ENCODE measurements around the gene TNPO3.
"Not testable (repeated sequence)": the region's sequence is repeated elsewhere in the genome, so short reads cannot be mapped to it uniquely, and the experiment has no call there.

The TNPO3 gene

DNA sequence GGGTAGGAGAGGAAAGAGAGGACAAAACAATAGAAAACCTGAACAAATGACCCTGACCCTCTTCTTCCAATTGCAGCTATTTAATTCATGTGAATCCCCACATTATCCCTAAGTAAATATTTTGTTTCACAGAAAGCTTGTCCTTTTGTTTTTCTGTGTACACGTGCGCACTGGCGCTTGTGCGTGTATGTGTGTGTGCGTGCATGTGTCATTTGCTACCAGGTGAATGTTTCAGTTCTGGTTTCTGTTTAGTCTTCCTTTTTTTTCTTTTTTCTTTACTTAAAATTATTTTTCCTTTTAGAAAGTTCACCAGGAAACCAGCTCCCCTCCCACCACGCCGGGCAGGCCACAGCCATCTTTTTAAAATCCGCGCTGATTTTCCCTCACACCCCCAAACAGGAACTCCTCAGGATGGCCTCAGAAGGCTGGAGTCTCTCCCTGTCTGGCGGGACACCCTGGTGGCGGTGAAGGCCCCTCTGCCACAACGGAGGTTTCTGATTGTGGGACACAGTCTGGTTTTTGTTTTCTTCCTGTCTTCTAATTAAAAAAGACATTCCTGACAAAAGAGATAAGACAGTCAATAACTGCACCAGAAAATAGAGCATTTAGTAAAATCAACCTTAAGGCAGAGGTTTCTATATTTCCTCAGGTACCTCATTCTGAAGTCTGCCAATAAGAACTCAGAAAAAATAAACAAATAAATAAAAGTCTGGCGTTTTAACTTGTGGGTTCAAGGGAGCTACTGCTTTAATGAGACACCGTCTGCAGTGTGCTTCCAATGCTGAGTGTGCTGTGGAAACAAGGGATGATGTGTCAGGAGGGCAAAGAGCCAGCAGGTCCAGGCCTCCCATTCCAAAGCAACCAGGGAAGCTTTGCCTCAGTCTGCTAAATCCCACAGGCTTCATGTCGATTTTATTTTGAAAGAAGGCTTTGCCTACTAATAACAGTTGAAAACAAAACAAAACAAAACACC lies 99.8 kb downstream of the TNPO3 start:
- no peak for DNase-seq

DNA sequence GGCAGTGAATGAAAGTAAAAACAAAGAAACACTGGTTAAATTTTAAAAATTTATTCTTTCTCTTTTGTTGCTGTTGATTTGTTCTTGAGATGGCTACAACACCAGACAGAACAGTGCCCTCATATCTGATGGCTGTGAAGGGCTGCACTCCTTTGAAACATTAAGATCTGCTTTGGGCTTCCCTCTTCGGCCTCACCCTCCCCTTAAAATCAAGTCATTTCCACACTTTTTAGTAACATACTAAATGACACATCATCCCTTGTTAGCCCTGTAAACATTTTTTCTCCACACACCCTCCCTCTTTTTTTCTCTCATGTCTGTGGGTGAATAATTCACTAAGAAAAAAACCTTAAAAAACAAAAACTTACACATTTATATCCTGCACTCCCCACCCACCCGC lies 100.8 kb downstream of the TNPO3 start:
- DNase-seq: no peak

DNA sequence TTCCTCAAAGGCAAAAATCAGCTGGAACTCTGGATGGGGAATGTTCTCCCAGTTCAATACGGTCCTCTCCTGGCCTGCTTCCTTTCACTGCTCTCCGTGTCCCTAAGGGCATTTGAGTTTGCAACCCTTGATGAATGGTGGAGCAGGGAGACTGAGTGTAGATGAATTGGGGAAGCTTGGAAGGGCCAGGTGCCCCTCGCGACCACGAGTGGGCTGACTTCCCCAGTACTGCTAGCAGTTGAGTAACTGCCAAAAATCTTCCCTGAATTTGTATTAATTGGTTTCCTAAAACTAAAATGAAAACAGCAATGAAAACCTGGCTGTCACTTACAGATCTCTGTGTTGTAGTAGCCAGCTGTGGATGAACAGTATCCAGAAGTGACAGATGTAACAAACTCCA lies 103.6 kb downstream of the TNPO3 start:
- DNase-seq: no peak

DNA sequence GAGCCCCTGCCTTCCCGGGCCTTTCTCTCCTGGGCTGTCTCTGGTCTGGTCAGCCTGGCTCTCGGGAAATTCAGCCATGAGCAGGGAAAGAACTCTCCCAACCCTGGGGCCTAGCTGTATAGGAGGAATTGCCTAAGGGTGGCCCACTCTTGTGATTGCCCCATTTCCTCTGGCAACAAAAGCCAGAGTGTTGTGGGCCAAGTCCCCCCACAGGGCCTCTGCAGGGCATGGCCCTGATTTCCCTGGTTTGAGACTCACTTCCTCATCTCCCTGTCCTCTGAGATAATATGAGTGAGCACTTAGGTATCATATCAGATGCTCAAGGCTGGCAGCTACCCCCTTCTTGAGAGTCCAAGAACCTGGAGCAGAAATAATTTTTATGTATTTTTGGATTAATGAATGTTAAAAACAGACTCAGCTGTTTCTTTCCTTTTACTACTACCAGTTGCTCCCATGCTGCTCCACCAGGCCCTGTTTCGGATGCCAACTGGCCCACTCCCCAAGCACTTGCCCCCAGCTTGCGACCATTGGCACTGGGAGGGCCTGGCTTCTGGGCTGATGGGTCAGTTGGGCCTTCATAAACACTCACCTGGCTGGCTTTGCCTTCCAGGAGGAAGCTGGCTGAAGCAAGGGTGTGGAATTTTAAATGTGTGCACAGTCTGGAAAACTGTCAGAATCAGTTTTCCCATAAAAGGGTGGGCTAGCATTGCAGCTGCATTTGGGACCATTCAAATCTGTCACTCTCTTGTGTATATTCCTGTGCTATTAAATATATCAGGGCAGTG lies 105.7 kb downstream of the TNPO3 start:
- no peak for DNase-seq

DNA sequence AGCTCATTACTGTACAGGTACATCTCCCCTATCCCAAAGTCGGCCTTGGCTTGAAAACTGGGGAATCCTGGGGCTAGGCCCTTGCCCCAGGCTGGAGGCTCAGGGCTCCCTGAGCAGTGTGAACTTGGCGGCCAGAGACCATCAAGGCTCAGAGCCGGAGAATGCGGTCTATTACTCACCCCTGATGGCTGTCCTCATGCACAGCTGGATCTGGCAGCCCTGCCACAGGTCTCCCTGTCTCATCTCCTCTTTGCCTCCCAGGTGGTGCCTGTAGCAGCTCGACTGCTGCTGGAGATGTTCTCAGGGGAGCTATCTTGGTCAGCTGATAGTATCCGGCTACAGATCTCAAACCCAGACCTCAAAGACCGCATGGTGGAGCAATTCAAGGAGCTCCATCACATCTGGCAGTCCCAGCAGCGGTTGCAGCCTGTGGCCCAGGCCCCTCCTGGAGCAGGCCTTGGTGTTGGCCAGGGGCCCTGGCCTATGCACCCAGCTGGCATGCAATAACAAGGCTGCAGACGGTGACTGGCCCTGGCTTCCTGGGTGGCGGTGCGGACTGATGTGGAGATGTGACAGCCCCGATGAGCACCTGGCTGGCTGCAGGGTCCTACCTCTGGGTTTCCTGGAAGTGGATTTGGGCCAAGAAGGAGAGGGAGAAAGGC lies 106.5 kb downstream of the TNPO3 start:
- no peak for DNase-seq

DNA sequence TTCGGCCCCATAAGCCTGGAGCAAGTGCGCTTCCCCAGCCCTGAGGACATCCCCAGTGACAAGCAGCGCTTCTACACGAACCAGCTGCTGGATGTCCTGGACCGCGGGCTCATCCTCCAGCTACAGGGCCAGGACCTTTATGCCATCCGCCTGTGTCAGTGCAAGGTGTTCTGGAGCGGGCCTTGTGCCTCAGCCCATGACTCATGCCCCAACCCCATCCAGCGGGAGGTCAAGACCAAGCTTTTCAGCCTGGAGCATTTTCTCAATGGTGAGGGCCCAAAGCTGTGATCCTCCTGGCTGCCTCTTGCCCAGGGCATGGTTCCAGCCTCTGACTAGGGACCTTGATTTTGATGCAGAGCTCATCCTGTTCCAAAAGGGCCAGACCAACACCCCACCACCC lies 107.1 kb downstream of the TNPO3 start:
- DNase-seq: no peak

DNA sequence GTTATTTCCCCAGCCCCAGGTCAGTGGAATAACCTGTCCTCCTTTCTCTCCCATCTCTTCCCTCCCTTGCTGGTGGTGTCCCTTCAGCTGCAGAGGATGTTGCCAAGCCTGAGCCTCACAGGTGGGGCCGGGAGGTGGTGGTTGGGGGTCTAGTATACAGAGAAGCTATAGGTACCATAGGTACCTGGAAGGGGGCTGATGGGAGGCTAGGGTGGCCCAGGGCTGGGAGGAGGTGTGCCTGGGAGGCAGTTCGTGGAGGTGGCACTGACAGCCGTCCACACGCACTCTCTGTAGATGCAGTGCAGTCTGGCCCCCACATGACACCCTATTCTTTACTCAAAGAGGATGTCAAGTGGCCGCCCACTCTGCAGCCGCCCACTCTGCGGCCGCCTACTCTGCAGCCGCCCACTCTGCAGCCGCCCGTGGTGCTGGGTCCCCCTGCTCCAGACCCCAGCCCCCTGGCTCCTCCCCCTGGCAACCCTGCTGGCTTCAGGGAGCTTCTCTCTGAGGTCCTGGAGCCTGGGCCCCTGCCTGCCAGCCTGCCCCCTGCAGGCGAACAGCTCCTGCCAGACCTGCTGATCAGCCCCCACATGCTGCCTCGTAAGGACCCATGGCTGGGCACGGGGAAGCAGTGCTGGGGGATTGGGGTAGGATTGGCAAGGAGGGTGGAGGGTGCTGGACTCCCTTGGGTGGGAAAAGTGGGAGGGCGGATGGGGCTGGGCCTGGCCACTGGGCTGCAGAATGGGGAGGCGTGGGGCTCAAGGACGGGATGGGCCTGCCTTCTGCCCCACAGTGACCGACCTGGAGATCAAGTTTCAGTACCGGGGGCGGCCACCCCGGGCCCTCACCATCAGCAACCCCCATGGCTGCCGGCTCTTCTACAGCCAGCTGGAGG lies 107.7 kb downstream of the TNPO3 start:
- no peak for DNase-seq

DNA sequence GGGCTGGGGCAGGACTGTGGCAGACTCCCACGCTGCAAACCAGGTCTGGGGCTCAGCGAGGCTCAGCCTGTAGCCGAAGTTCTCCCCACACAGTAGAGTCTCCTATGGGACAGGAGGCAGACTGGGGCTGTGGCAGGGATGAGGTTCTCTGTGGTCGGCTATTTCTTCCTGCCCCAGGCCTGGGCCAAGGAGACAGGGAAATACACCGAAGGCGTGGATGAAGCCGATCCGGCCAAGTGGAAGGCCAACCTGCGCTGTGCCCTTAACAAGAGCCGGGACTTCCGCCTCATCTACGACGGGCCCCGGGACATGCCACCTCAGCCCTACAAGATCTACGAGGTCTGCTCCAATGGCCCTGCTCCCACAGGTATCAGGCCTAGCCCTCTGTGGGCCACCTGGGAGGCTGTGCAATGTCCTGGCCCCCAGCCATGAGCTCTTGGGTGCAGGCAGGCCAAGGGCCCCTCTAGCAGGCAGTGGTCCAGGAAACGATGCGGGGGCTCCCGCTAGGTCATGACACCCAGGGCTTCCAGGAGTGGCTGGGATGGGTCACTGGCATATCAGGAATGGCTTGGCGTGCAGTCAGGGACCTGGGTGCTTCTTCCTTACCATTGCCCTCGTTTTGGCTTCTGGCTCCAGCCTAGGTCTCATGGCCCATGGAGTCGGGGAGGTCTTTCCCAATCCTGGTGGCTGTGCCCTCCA lies 109.1 kb downstream of the TNPO3 start:
- DNase-seq: no peak

DNA sequence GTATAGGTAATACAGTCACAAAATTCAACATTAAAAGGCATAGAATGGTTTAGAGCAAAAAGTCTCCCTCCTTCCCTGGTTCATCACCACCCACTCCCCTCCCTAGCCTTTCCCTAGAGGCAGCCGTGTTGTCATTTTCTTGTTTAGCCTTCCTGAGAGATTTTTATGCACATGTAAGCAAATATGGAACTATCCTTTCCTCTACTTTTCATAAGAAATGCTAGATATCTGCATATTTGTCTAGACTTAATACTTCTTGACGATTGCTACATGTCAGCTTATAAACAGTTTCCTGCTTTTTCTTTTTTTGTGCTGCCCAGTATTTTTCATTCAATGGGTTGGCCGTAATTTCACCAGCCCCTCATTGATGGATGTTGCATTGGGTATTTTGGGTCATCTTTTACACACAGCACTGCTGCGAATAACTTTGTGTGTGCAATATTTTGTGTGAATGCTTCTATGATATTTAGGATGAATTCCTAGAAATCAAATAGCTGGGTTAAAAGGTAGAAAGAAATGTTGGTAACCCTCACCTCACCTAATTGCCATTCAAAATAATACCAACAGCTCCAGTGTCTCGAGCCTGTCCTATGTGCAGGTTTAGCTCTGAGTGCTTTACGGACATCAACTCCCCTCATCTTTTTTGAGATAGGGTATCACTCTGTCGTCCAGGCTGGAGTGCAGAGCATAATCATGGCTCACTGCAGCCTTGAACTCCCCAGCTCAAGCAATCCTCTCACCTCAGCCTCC lies 110.2 kb downstream of the TNPO3 start:
- DNase-seq: no peak

DNA sequence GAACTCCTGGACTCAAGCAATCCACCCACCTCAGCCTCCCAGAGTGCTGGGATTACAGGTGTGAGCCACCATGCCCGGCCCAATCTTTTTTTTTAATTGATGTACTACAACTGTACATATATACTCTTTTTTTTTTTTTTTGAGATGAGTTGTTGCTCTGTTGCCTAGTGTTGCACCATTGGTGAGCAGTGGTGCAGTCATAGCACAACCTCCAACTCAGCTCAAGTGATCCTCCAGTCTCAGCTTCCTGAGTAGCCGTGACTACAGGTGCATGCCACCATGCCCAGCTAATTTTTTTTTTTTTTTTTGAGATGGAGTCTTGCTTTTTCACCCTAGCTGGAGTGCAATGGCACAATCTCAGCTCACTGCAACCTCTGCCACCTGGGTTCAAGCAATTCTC lies 111.7 kb downstream of the TNPO3 start:
- DNase-seq: not testable (repeated sequence)

DNA sequence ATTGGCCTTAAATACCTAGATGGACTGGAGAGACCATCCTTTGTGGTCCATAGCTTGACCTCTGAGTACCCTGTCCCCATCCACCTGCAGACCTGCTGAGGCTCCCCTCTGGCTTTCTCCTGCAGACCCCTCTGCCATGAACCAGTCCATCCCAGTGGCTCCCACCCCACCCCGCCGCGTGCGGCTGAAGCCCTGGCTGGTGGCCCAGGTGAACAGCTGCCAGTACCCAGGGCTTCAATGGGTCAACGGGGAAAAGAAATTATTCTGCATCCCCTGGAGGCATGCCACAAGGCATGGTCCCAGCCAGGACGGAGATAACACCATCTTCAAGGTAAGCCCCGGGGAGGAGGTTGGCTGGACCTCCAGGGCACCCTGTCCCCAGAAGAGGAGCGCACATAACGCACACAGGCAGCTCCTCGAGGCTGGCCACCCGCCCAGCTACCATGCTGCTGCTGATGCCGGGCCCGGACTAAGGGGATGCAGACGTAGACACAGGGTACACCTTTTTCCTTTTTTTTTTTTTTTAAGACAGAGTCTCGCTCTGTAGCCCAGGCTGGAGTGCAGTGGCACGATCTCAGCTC lies 112.9 kb downstream of the TNPO3 start:
- no peak for DNase-seq

DNA sequence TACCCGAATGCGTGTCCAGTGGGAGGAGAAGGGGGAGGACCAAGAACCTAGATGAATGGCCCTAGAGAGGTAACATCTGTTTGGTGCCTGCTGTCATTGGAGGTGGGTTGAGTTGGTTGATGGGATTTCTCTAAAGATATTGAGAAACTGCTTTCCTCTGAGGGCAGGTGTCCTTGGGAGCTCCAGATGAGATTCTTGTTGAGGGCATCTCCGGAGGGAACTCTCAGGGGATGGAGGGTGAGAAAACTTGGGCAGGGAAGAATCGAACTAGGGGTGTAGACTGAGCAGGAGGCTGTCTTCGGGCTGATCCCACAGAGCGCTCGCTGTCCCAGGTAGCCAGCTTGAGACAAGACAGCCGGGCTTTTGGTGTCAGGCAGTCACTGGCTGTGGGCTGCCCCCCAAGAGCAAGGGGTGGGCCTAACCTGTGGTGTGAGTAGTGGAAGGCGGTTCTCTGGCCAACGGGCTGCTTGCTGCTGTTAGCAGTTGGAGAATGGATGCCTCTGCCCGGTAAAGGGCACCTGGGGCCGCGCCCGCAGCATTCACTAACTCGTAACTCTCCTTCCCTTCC lies 113.5 kb downstream of the TNPO3 start:
- DNase-seq: no peak

DNA sequence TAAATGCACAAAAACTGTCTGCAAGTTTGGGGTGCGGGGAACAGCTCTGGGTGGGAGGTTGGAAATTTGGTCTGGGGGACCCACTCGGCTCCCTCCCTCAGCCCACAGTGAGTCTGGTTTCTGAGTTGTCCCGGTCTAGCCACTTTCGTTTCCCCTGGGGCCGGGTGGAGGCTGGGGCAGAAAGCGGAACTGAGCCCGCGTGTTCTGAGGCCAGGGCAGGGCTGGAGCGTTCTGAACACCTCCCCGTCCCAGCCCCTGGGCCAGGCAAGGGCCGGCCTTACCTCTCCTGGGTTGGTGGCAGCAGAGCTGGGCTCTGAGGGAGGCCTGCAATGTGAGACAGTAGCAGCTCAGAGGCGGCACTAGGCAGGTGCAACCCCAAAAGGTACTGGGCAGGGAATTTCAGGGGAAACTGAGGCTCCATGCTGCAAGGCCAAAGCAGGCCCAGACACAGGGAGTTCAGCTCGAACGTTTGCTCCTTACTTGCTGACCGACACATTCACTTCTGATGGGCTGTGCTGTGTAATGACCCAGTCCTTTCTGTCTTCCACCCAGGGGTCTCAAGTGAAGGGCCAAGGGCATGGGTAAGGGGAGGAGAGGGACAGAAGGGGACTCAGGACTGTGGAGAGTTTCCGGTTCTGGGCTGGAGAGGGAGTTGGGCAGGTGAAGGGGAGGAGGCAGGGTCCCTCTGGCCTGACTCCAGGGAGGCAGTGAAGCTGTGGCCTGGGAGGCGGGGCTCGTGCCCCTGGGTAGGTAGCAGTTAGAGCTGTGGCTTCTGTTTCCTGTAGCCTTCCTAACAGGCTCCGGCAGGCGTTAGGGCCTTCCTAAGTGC lies 114.2 kb downstream of the TNPO3 start:
- no peak for DNase-seq

DNA sequence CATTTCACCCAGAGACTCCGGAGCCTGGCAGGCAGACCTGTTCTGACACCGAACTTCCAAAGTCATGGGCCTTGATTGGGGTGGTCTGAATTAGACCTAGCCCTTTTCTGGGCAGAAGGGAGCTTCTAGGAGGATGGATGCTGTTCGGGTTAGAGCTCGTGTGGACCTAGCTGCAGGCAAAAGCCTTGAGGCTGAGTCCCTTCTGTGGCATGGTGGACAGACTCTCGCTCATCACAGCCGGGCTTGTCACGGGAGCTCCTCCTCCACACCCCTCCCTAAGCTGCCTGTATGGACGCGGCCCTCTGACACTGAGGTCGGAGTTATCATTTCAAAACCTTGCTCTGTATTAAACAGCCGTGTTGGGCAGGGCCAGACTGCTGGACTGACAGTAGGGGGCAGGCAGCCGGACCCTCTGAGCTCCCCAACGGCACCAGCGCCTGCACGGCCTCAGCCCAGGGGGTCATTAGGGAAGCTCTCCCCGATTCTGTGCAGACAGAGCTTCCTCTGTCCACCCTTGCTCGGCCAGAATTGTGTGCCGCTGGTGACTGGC lies 115.0 kb downstream of the TNPO3 start:
- DNase-seq: no peak

DNA sequence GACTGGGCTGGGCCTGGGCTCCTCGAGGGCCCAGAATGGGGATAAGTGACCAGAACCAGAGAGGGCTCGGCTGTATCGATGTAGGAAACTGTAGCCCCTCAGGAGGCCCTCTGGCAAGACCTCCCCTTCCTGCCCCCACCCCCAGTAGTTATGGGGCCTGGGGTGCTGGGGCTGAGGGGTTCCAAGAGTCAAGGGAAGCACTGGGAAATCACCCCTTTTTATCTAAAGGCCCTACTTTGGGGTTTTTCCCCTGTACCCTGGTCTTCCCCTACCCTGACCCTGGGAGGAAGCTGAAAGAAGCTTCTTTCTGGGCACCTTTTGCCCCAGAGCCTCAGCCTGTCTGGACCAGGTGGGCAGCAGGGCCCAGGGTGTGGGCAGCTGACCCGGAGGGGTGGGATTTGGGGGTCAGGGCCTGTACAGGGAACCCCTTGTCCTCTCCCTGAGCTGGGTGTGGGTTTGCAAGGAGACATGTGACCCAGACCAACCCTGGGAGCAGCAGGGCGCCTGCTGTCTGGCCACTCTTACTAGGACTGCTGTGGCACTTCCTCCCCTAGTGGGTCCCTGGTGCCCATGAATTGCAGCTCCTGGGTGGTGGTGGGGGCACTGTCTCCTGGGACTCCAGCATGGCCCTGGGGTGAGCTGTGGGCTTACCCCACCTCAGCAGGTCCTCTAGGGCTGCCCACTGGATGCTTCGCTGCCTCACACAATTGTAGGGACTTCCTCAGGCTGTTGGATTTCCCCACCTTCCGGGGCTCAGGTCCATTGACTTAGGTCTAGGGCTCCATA lies 115.6 kb downstream of the TNPO3 start:
- no peak for DNase-seq

DNA sequence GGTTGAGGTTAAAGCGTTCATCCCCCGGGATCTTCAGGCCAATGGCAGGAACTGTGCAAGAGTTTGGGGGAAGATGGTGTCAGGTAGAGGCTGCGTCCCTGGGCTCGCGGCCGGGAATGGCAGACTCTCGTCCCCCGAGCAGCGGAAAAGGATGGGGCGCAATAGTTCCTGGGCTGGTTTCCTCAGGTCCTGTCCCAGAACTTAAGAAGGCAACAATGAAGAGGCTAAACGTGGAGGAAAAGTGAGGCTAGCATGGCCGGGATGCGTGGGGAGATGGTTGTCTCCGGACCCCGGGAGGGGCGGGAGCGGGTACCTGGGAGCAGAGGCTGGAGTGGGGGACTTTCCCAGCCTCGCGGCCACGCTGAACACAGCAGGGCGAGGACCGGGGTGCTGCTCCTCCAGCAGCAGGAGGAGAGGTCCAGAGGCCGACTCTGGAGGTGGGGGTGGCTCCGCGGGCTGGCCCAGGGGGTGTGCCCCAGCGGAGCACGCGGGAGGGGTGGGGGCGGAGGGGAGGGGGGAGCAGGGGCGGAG lies 116.3 kb downstream of the TNPO3 start:
- no peak for DNase-seq

DNA sequence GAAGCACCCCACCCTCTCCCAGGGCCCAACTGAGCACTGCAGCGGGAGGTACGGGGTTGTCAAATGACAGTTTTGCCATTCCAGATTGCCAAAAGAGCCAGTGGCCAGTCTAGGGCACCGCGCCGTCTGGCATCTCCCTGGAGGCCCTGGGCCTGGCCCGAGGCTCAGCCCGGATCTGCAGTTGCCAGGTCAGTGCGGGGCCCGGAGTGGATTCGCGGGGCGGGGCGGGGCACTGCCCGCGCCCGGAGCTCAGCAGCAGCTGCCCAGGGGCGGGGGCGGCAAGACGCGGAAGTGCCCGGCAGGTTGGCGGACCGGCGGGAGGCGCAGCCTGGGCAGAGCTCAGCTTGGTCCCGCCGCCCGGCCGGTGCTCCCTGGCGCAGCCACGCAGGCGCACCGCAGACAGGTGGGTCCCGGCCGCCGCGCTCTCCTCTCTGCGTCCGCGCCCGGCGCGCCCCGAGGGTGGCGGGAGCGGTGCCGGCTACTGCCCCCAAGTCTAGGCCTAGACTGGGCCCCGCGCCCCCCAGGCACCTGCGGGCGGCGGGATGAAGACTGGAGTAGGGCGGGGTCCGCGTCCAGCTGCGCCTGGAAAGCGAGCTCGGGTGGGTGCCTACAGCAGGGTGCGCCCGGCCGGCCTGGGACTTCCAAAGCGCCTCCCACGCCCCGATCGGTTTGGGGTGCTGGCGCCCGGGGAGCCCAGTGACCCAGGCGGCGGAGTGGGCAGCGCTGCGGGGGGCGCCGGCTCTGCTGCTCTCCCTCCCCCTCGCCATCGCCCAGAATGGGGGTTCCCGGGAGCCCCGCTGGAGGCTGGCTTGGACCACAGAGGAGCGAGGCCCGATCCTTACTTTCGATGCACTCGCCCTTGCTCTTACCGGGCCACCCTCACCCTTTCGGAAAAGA lies 117.0 kb downstream of the TNPO3 start, which contains the start of gene IRF5:
TSS of gene IRF5 (plus strand) at position 281 of the 897 bp plus-strand sequence. CDS start 4,155 bp downstream, outside the sequence.
- DNase-seq: no peak
